ENCODE data around the gene RBM4B.
"Not testable (repeated sequence)": the region's sequence is repeated elsewhere in the genome, so short reads cannot be mapped to it uniquely, and the experiment has no call there.

Gene RBM4B

DNA sequence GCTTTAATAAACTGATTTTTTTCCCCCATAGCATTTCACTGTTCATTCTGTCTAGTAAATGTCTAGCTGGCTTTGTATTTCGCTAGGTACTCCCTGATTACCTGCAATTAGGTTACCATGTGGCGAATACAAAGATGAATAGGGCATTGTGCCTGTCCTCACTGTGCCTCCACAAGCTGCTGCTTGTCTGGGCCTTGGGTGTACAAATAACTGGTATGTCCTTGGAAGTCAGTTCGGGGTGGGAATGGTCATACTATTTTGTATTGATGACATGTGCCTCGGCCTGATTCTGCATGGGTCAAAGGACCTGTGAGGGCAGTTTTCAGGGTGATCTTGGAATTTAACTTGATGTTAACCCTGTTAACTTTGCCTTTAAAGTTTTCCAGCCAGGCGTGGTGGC is 27.8 kb downstream of the RBM4B start:
- no peak for DNase-seq (ENCODE audit: low read depth, low spot score)
- in situ Hi-C loops (cut with HindIII; ENCODE audit: low sequenced_read_pairs), result no loop called here
- H3K4me3 ChIP-seq (ENCODE audit: low read depth, low read length), result no peak overlapping the region
- no peak for TF ChIP-seq CTCF (IDR thresholded peaks at IDR 0.05; ENCODE audit: low read depth, low read length)

DNA sequence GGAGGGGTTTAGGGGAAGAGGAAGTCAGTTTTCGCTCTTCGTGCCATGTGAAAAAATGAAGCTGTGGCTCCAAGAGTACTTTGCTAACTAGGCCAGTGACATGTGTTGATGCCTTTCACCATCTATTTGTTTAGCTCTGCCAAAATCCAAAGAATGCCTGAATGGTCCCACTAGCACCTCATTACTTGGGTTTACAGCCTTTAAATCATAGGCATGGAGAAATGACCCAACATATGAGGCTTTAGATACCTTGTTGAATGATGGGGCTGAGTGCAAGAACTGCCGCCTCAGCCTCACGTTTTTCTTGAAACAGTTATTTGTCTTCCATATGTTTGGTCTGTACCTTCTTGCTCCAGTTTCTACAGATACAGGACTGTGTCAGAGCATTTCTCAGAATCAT is 30.9 kb downstream of the RBM4B start:
- in situ Hi-C loops (cut with HindIII; ENCODE audit: low sequenced_read_pairs), result no loop called here
- no peak for TF ChIP-seq CTCF (IDR thresholded peaks at IDR 0.05; ENCODE audit: low read depth, low read length)
- no peak overlapping the region for H3K4me3 ChIP-seq (ENCODE audit: low read depth, low read length)
- DNase-seq (ENCODE audit: low read depth, low spot score), result no peak

GRCh38 chr11:66643745-66644437 is 33.8 kb downstream of the RBM4B start:
- no peak for DNase-seq (ENCODE audit: low read depth, low spot score)
- in situ Hi-C loops (cut with HindIII; ENCODE audit: low sequenced_read_pairs), result no loop called here
- TF ChIP-seq CTCF (IDR thresholded peaks at IDR 0.05; ENCODE audit: low read depth, low read length), result no peak
- no peak overlapping the region for H3K4me3 ChIP-seq (ENCODE audit: low read depth, low read length)

GRCh38 chr11:66641834-66642233 is 35.9 kb downstream of the RBM4B start:
- DNase-seq (ENCODE audit: low read depth, low spot score), result no peak
- in situ Hi-C loops (cut with HindIII; ENCODE audit: low sequenced_read_pairs), result no loop called here
- TF ChIP-seq CTCF (IDR thresholded peaks at IDR 0.05; ENCODE audit: low read depth, low read length), result no peak
- peak overlapping the region; percentile 87 for H3K4me3 ChIP-seq (ENCODE audit: low read depth, low read length)

GRCh38 chr11:66639814-66640340 is 37.8 kb downstream of the RBM4B start:
- in situ Hi-C loops (cut with HindIII; ENCODE audit: low sequenced_read_pairs); DNase-seq (ENCODE audit: low read depth, low spot score): not testable (repeated sequence)
- H3K4me3 ChIP-seq (ENCODE audit: low read depth, low read length), result peak overlapping the region; percentile 87

DNA sequence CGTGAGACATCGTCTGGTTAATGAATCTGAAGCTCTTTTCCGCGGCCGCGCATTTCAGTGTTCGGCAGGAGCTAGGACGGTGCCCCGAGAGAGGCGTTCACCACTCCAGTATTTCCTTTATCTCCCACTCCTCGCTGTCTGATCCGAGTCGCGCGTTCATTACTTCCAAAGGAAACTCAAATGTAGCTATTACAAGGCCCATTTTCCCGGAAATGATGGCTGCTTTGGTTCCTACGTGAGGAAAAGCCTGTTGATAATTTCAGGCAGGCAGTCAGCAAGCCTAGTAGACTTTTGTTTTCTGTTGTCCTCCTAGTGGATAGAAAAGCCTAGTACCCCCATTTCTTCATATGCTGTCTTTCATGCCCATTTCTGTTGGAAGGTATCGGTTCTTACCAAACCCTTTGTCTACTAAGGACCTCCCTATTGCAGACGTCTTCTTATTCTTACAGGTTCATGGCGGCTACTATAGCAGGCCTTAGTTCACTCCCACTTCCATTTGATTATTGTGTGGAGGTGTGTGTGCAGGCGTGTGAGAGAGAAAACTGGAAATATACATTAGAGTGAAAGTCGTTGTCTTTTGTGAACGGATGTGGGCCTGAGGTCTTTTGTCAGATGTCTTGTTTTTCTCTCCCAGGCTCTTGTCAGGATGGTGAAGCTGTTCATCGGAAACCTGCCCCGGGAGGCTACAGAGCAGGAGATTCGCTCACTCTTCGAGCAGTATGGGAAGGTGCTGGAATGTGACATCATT is 38.4 kb downstream of the RBM4B start:
- in situ Hi-C loops (cut with HindIII; ENCODE audit: low sequenced_read_pairs), result no loop called here
- peak; percentile 12 for TF ChIP-seq CTCF (IDR thresholded peaks at IDR 0.05; ENCODE audit: low read depth, low read length)
- DNase-seq (ENCODE audit: low read depth, low spot score), result peak; percentile 49
- peak overlapping the region; percentile 87 for H3K4me3 ChIP-seq (ENCODE audit: low read depth, low read length)
